ENCODE results near the gene ACTG1.

ACTG1 gene

GRCh38 chr17:81556863-81557262 lies 44.3 kb upstream of the ACTG1 start:
- Histone ChIP-seq H3K27me3 (replicated peaks; ENCODE audit: control insufficient read depth, insufficient read depth, low read length) (no peaks in the 10 kb centered on the region), H3K4me3 (replicated peaks; ENCODE audit: low read depth, low read length) (no peak overlapping the region), H3K36me3 (ENCODE audit: control insufficient read depth, insufficient read depth, low read length) (peaks cover 17% of the 10 kb centered on the region)
- no peak for DNase-seq (ENCODE audit: extremely low read depth, insufficient read length)
- TF ChIP-seq CTCF (IDR thresholded peaks at IDR 0.05; ENCODE audit: insufficient read depth, low read length, poor library complexity, severe bottlenecking), result no peak

DNA sequence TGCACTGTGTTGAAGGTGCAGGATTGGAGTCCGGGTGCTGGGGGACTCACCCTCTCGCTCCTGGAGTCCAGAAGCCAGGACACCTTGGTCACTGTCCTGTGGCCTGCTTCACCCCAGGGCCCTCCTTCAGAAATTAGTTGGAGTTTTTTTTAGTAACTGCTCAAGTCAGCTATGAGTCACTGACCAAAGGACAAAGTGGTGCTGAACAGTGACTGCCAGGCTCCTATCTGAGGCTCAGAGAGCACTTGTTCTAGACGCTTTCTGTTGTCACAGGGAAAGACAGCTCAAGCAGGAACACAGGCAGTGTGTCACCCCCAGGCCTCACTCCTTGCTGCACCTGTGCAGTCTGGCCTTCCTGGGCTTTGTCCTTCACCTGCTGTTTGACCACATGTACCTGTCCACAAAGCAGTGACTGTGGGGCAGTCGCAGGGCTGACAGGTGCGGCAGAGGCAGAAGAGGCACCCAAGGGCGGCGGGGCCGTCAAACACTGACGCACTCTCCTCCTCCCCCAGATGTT lies 43.6 kb upstream of the ACTG1 start:
- no peak for DNase-seq (ENCODE audit: extremely low read depth, insufficient read length)
- no peaks in the 10 kb centered on the region for H3K27me3 ChIP-seq (replicated peaks; ENCODE audit: control insufficient read depth, insufficient read depth, low read length)
- H3K4me3 ChIP-seq (replicated peaks; ENCODE audit: low read depth, low read length), result no peak overlapping the region
- peaks cover 17% of the 10 kb centered on the region for H3K36me3 ChIP-seq (ENCODE audit: control insufficient read depth, insufficient read depth, low read length)
- TF ChIP-seq CTCF (IDR thresholded peaks at IDR 0.05; ENCODE audit: insufficient read depth, low read length, poor library complexity, severe bottlenecking), result no peak

DNA sequence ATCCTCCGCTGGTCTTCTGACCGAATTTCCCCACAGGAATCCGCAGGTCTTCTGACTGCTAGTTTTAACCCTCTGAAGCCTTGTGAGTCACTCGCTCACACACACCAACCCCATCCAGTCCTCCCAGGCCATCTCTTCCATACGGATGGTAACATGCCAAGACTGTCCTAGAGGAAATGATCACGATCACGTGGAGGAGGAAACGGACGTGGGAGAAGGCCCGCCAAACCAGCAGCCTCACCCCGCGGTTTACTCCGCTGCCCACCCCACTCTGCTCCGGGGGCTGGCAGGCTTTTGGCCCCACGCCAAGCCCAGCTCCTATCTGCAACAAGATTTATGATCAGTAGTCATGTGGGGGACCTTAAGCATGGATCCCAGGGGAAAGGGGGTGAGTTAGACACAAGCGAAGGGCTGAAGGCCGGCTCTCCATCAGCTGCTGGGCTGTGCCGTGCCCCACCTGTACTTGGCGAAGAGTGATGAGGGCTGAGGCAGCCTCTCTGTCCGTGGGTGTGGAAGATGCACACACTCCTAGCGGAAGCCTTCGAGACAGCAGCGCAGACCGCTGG lies 41.1 kb upstream of the ACTG1 start:
- H3K27me3 ChIP-seq (replicated peaks; ENCODE audit: control insufficient read depth, insufficient read depth, low read length), result no peaks in the 10 kb centered on the region
- H3K36me3 ChIP-seq (ENCODE audit: control insufficient read depth, insufficient read depth, low read length), result peaks cover 22% of the 10 kb centered on the region
- DNase-seq (ENCODE audit: extremely low read depth, insufficient read length), result no peak
- TF ChIP-seq CTCF (IDR thresholded peaks at IDR 0.05; ENCODE audit: insufficient read depth, low read length, poor library complexity, severe bottlenecking), result no peak
- H3K4me3 ChIP-seq (replicated peaks; ENCODE audit: low read depth, low read length), result peak overlapping the region; percentile 87

GRCh38 chr17:81553018-81553615 lies 40.5 kb upstream of the ACTG1 start:
- no peaks in the 10 kb centered on the region for H3K27me3 ChIP-seq (replicated peaks; ENCODE audit: control insufficient read depth, insufficient read depth, low read length)
- peaks cover 17% of the 10 kb centered on the region for H3K36me3 ChIP-seq (ENCODE audit: control insufficient read depth, insufficient read depth, low read length)
- peak overlapping the region; percentile 87 for H3K4me3 ChIP-seq (replicated peaks; ENCODE audit: low read depth, low read length)
- DNase-seq (ENCODE audit: extremely low read depth, insufficient read length), result peak; percentile 86
- TF ChIP-seq CTCF (IDR thresholded peaks at IDR 0.05; ENCODE audit: insufficient read depth, low read length, poor library complexity, severe bottlenecking), result peak; percentile 36

DNA sequence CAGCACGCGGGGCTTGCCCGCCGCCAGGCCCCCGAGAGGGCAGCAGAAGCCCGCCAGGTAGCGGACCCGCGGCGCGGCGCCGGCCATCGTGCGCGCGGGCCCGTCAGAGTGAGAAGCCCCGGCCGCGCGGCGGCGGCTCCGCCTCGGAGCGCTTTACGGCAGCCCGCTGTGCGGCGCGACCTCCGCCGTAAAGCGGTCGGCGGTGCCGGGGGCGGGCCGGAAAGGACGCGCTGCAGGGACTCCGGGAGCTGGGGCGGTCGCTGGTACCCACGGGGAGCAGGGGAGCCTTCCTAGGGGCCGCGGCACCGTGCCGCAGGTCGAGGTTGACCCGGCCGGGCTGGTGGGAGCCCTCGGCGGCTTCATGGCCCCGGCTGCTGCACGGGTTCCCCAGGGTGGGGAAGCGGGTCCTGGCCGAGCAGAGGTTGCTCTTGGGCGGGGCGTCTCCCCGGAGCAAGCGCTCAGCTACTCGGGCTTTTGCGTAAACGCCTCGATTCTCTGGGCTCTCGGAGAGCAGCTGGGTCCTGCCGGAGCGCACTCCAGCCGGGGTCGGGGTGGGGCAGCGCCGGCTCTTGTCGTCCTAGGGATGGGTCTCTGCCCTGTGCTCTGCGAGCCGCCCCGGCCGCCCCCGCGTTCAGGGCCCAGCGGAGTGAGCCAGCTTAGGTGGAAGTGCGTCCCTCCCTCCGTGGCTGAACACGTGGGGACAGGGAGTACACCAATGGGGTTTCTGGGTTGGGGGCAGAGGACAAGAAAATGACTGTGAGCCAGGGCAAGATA lies 39.8 kb upstream of the ACTG1 start, which contains the start of gene FAAP100:
Gene FAAP100, minus strand, starts transcription at position 110 of the 774 bp plus-strand sequence. Its CDS starts 23 bp downstream, at position 87.
- Histone ChIP-seq H3K36me3 (ENCODE audit: control insufficient read depth, insufficient read depth, low read length) (peaks cover 16% of the 10 kb centered on the region), H3K27me3 (replicated peaks; ENCODE audit: control insufficient read depth, insufficient read depth, low read length) (no peaks in the 10 kb centered on the region), H3K4me3 (replicated peaks; ENCODE audit: low read depth, low read length) (peak within 1 kb of the TSS; percentile 87)
- DNase-seq (ENCODE audit: extremely low read depth, insufficient read length), result peak; percentile 93
- no peak for TF ChIP-seq CTCF (IDR thresholded peaks at IDR 0.05; ENCODE audit: insufficient read depth, low read length, poor library complexity, severe bottlenecking)
